Stimulated activated CD4-positive, alpha-beta T cell treated with anti-CD3 and anti-CD28 coated beads, TNF-alpha, amount 100 ng/mL, for 24 hours (primary cell): Measurements from ENCODE around the gene F10.

ENCODE experiments used
- DNase-seq, 3 experiments: peaks; one replicate each; pipeline ENCODE4 v3.0.0-alpha.2; 2020; ENCODE audit warnings: low read depth in 3 of 3

The F10 gene

DNA sequence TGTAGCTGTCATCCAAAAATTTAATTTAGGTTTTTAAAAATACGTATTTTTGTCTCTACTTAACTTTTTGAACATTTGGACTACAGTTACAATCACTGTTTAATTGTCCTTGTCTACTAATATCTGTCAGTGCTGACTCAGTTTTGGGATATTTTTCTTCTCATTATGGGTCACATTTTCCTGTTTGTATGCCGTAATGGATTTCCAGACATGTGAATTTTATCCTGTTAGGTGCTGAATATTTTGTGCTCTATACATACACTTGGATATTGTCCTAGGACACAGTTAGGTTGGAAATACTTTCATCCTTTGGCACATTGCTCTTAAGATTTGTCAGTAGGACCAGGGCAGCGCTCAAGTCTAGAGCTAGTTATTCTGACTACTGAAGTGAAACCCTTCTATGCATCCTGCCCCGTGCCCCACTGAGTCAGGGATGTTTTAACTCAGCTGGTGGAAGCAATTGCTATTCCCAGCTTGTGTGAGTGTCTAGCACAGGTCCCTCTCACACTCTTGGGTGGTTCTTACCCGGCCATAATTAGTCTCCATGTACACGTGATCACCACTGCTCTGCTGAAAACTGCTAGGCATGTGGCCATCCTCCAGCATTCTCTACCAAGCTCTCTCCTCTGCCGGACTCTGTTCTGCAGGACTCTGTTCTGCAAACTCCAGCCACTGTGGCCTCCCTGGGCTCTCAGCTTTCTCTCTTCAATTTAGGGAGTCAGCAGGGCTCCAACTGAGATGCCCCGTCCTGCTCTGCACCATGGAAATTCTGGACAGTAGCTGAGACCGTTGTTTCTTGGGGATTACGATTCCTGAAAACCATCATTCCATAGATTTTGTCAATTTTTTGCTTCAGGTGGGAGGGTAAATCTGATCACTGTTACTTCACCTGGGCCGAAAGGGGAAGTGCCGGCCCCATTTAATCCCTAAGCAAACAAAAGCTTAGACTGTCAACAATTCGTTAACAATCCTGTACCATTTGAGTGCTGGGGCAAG lies 47.0 kb downstream of the F10 start:
- no peak for DNase-seq

- no peak for DNase-seq
Observed at GRCh38 chr13:113170511-113170910, 47.9 kb downstream of the F10 start.

DNA sequence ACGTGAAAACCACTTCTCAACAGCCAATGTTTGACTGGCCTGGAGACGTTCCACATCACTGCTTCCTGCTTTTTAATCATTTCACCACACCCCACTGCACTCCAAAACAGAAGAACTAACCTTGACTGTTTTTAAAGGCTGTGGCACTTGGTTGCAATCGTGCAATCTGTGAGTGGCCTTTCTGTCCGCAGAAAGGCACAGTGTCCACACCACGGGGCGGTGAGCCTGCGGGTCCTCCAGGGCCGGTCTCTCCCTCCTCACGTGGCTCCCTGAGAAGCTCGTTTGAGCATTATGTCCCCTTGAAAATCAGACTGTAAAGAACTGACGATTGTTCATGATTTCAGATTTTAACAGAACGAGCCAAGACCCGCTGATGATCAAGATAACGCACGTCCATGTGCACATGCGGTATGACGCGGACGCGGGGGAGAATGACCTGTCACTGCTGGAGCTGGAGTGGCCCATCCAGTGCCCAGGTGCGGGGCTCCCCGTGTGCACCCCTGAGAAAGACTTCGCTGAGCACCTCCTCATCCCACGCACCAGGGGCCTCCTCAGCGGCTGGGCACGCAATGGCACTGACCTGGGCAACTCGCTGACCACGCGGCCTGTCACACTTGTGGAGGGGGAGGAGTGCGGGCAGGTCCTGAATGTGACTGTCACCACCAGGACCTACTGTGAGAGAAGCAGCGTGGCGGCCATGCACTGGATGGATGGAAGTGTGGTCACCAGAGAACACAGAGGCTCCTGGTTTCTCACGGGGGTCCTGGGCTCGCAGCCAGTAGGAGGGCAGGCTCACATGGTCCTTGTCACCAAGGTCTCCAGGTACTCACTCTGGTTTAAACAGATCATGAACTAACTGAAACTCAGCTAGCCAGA lies 48.9 kb downstream of the F10 start:
- DNase-seq = no peak

GRCh38 chr13:113172419-113172926 lies 49.9 kb downstream of the F10 start:
- DNase-seq = no peak

GRCh38 chr13:113176280-113176679 lies 53.7 kb downstream of the F10 start:
- DNase-seq = peak in 1 of 3 experiments; percentile 26

DNA sequence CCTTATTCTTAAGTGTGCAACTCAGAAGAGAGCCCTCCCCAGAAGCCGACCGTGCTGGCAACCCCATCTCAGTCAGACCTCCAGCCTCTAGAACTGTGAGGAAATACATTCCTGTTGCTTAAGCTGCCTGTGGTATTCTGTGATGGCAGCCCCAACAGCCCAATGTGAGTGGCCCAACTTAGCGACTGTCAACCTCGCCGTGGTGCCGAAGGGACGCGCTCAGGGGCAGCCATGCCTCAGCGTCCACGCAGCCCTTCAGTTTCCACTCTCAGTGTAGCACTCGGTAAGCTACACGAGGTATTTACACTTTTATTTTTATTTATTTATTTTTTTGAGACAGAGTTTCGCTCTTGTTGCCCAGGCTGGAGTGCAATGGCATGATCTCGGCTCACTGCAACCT lies 54.2 kb downstream of the F10 start:
- no peak for DNase-seq

DNA sequence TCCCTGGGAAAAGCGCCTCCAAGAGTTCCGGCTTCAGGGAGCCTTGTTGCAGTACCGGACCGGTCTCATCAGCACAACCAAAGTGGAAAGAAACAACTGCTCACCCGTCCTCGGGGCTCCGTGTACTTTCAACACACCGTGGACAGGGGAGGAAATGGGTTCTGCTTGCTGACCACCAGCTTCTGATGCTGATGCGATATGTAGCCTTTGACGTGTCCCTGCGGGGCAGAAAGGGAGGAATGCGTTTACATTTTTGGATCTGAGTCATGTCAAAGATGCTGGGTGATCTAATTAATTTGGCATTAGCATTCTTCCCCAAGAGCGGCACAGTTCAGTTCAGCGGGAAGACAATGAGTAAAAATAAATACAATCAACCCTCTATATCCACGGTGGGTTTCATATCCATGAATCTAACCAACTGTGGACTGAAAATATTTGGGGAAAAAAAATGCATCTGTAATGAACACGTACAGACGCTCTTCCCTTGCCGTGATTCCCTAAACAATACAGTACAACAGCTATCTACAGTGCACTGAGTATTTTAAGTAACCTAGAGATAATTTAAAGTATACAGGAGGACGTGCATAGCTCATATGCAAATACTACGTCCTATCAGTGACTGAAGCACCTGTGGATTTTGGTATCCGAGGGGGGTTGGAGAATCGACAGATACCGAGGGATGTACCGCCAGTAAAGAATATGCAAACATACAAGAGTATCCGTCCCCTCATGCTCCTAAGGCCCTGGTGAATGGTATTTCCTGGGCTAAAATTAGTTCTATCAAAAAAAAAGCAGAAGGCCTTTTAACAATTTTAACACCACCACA lies 55.7 kb downstream of the F10 start:
- no peak for DNase-seq

DNA sequence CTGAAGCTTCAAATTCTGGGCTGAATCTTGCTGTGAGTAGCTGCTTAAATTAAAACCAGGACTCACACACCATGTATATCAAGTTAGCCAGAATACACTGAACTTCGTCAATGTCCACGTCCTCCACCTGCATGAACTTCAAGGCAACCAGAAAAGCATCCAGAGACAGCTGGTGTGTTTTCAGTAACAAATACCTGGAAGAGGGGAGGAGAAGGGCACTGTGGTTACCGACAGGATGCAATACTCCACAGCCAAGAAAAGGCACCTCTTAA lies 56.2 kb downstream of the F10 start:
- no peak for DNase-seq

- DNase-seq = no peak
Observed at GRCh38 chr13:113179374-113180230, 57.0 kb downstream of the F10 start.

DNA sequence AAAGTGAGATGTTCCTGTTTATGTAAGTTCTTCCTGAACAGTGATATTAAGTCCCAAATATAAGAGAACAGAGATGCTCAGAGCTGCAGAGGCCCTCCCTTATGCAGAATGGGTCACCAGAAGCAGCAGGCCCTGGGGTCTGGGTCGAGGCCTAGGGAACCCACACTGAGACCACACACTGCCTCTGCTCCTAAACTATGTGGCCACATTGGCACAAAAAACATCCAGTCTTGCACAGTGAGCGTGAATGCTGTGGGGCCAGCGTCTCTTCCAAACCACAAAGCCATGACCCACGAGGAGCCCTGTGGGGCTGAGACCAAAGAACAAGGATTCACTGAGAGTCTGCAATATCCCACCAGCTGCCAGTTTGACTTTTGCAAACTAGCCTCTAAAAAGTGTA lies 59.4 kb downstream of the F10 start:
- DNase-seq = no peak

DNA sequence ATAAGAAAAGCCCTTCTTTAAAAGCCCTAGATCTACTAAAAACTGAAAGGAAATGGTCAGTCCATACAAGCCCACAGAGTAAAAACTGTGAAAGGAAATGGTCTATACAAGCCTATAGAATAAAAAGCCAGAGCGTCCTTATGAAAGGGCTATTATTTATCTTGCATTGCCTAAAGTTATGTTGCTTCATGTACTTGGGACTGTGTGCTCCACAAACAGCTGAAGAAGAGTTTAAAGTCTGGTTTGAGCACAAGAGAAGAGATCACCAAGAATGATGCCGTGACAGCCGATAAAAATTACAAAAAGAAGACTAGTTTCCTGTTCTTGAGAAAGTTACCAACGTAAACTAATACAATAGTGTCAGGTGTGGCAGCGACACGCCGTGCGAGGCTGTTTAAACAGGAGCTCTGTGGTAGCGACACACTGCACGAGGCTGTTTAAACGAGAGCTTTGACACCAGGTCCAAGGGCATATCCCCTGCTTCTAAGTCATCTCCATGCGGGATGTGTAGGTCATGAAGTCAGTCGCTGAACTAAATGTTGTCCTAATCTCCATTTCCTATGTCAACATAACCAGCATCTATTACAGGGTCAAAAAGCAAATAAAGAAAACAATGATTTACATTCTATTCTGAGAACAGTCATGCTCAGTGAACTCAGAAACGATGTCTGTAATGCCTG lies 61.0 kb downstream of the F10 start:
- no peak for DNase-seq

DNA sequence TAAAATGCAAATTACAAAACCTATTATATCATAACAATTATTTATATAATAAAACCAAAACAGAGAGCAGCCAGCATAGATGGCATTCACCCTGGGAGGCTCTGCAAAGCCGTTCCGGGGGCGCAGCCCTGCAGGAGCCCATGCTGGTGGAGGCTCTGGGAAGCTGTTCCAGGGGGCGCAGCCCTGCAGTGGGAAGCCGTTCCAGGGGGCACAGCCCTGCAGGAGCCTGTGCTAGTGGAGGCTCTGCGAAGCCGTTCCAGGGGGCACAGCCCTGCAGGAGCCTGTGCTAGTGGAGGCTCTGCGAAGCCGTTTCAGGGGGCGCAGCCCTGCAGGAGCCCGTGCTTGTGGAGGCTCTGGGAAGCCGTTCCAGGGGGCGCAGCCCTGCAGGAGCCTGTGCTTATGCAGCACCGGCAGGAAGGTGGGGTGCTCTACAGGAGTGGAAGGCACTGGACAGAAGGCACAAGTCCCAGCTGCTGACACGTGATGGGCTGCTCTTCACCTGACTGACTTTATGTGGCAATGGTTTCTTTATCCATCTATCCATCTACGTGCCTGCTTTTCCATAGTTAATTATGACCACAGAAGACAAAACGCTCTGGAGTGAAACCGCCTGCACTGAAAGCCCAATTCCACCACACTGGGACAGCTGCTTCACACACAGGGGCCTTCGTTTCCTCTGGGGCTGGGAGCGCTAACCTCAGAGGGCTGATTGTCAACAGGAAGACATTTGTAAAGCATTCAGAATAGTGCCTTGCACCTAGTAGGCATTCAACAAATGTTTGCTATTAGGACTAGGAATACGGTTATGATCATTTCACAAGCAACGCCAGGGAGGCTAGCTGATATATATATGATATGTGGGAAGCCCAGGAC lies 62.2 kb downstream of the F10 start:
- no peak for DNase-seq

GRCh38 chr13:113186061-113186900 lies 63.7 kb downstream of the F10 start:
- DNase-seq = no peak

GRCh38 chr13:113187263-113187669 lies 64.7 kb downstream of the F10 start:
- peak; percentile 51 to 69 (median 53) for DNase-seq

DNA sequence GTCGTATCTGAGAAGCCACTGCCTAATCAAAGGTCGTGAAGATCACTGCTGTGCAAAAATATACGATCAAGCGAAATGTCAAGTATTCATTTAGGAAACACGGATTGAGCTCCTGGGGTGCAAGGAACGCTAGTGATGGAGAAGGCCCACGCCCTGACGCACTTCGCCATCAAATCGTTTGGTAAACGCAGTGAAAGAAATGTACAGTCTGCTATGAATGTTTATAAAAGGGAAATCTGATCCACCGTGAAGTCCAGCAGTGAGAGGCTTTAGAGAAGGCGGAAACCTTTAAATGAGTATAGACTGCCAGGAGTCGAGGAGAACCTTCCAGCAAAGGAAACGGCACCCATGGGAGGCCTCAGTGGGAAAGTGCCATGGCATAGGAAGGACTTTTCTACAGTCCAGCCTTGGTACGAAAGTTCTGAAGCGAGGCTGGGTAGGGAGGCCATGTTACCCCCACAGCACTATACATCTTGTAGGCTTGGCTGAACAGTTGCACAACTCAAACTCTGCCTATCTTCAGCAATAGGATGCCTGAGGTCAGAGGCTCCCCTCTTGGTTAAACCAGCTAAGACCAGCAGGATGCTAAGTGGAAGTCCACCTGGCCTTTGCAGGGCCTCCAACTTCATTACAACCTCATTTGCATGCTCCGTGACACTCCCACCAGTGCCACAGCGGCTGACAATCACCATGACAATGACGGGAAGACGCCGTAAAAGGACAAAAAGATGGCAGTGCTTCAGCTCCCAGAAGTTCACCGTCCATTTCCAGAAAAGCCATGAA lies 65.5 kb downstream of the F10 start:
- DNase-seq = no peak

DNA sequence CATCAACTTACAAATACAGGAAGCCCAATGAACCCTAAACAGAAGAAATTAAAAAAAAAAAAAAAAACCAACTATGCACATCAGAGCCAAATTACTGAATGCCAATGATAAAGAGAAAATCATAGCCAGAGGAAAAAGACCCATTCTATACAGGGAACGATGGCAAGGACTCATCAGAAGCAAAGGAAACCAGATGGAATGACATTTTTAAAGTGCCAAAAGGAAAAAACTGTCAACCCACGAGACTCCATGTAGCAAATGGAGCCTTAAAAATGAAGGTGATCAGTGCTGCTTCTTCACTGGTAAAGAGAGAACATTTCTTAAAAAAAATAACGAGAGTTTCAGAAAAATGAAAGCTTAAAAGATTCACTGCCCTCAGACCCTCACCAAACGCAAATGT lies 67.6 kb downstream of the F10 start:
- DNase-seq = no peak

DNA sequence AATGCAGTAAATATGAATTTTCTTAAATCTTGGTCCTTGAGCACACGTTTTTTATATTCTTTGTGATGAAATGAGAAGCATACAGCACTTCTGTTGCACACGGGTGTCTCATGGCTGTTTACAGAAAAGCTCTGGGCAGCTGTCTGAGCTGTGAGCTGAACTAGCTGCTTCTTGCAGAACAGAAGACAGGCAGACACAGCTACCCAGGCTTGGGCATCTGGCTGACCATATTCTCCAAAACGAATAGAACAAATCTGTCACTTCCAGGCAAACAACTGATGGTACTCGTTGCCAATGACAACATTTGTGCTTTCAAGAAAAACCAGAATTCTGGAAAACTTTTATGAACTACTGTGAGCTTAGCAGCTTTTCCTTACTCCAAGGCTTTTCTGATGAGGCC lies 69.7 kb downstream of the F10 start:
- DNase-seq = no peak

DNA sequence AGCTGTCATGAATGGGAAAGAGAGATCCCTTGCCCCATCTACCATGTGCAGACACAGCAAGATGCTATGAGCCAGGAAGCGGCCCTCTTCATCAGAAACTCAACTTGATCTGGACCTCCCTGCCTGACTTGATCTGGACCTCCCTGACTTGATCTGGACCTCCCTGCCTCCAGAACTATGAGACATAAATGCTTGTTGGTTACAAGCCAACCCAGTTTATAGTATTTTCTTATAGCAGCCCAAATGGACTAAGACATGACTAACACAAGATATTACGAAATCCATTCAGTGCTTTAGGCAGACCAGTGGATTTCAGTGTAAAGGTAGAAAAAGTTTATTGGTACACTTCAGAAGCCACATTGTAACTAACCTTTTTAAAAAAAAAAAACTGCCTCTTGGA lies 70.3 kb downstream of the F10 start:
- no peak for DNase-seq
